EL (cell line): ENCODE measurements around the gene FH.

Source experiments
- DNase-seq: peaks from one replicate; pipeline ENCODE4 v3.0.0-alpha.2; 2016

The FH gene

GRCh38 chr1:241519308-241520079 is at the start of gene FH:
TSS of gene FH (minus strand) at chr1:241519755. CDS start at chr1:241519722, 33 bp downstream.
- peak; percentile 99 for DNase-seq

GRCh38 chr1:241560849-241561187 is 41.3 kb upstream of the FH start:
- no peak for DNase-seq

DNA sequence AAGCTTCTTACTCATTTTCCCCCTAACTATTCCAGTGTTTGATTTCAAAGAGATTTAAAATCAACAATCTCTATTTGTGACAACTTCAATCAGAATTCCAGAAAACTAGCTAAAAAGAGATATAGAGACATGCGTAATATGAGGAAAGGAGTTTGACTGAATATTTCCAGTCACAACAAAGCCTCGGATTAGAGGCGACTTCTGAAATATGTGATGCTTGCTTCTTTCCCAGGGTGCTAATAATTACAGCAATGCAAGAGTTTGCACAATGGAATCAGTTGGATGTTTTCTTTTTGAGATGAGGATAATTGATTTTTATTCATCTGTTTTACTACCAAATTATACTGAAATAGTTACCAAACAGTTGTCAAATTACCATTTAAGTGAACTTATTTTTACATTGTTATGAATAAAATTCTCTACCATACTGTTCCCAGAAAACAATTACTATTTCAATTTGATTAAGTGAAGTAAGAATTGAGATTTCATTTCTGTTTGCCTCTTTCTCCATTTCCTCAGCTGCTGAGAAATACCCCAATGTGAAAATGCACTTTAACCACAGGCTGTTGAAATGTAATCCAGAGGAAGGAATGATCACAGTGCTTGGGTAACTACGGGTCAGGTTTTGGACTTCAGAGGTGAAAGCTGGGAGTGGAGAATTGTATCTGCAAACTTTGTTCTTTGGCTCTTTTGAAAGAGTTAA is 40.7 kb upstream of the FH start:
- DNase-seq, result no peak

GRCh38 chr1:241557551-241558193 is 38.1 kb upstream of the FH start:
- DNase-seq, result no peak

DNA sequence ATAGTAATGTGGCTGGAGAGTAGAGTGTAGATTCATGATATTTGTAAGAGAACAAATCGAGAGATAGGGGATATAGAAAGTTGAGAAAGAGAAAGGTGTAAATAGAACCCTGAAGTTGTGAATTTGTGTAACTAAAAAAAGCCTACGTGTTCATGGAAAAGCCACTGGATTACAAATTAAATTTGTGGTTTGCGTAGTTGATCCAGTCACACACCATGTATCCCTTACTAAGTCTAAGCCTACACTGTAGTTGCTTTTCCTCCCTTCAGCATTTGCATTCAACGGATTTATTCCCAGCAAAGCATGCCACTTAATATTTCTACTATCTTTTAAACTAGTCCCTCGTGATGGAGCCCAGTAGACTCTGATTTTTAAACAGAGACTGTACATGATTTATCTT is 37.5 kb upstream of the FH start:
- DNase-seq, result no peak

DNA sequence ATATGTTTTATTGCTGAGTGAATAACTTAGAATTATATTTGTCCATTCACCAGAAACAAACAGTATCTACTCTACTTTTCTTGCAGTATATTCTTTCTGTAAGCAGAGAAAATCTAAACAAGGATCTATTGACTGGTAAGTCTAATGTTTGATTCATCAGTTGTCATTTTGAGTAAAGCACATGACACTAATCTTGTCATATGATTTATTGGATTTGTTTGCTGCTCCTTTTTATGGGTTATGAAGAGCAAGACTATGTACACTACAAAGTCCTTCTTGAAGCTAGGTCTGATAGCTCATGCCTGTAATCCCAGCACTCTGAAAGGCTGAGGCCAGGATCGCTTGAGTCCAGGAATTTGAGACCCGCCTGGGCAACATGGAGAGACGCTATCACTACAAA is 36.0 kb upstream of the FH start:
- no peak for DNase-seq

- DNase-seq, result no peak
Measured at GRCh38 chr1:241553886-241554592, 34.5 kb upstream of the FH start.

GRCh38 chr1:241551759-241552638 is 32.4 kb upstream of the FH start:
- no peak for DNase-seq

DNA sequence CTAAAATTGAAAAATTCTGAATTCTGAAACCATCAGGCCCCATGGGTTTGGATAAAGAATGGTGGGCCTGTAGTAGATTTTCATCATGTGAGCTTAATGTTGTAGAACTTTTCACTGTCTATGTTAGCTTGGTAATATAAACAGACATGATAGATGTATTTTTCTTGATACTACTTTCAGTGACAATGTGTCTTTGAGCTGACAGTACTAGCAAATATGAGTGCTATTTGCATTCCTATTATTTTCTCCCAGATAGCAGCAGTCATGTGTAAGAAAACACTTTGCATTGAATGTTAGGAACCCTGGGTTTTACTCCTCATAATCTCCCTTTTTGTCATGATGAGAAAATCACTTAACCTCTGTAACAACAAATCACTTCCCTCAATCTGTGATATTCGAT is 30.8 kb upstream of the FH start:
- DNase-seq, result no peak

GRCh38 chr1:241548008-241548407 is 28.5 kb upstream of the FH start:
- DNase-seq, result no peak

- no peak for DNase-seq
Measured at GRCh38 chr1:241542199-241542907, 22.8 kb upstream of the FH start.

GRCh38 chr1:241536969-241537368 is 17.4 kb upstream of the FH start:
- DNase-seq, result no peak

- no peak for DNase-seq
Measured at GRCh38 chr1:241536304-241536703, 16.7 kb upstream of the FH start.

- DNase-seq, result peak; percentile 31
Measured at GRCh38 chr1:241533326-241534115, 14.0 kb upstream of the FH start.

DNA sequence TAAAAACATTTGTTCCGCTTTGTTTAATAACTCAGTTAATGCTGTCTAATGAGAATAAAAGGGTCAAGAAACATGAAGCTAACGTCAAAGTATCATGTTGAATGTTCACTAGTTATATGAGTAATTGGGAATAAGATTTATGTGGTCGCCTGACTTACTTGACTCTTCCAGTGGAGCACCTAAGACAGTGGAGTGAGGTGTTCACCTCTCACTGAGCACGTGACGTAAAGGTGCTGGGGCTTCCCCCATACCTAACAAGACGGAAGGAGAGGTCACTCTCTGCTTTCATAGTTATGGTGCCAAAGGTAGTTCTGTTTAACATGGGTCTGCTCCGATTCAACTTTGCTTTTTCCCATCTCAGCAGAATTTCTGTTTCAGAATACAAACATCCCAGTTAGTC is 13.3 kb upstream of the FH start:
- DNase-seq, result no peak

DNA sequence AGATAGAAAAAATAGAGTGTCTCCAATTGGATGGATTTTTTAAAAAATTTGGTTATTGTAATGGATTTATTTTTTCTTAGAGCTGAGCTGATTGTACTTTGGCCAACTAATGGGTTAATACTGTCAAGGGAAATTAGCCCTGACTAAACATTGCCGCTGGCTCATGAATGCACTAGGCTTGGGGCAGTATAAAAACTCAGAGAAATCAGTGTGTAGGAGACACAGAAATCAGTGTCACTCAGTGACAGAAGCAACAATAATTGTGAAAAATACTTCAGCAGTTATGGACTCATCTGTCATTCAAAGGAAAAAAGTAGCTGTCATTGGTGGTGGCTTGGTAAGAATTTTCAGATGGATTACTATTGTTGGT is 12.6 kb upstream of the FH start, which contains the start of gene KMO:
KMO (plus strand) TSS at position 217 of the 370 bp plus-strand sequence; CDS start at position 284, 67 bp downstream.
- DNase-seq, result peak; percentile 16

GRCh38 chr1:241531195-241532161 is 11.9 kb upstream of the FH start:
- peak; percentile 76 for DNase-seq

GRCh38 chr1:241527146-241527545 is 7.6 kb upstream of the FH start:
- DNase-seq, result no peak

DNA sequence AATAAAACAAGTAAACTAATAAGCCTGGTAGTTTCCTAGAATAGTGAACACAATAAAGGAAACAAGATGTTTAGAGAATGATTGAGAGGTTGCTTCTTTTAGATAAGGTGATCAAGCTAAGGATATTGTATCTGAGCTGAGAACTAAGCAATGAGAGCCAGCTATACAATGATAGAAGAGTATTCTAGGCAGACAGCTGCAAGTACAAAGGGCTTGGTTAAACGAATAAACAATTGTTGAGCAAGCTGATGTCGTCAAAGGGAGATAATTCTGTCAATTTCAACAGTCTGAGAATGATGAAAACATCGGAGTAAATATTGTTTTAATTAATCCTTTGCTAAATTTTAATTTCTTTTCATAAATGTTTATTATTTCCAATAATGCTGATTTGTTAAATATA is 5.5 kb upstream of the FH start:
- no peak for DNase-seq

GRCh38 chr1:241521718-241522117 is 2.2 kb upstream of the FH start:
- DNase-seq, result no peak
